ENCODE data around the gene RPL19. TPM values are rescaled to one million over a fixed set of nuclear protein-coding genes. Genes with fewer than 3 reads are reported as not detected.

Gene RPL19
- polyA plus RNA-seq, 1 donor (not counting 4 experiments of a cell fraction or from before 2014, with no cell fraction given): 1,957 TPM

GRCh38 chr17:39208136-39208535, 8.1 kb downstream of the RPL19 start:
- Histone ChIP-seq H3K27ac (ENCODE audit: control insufficient read depth, insufficient read depth, low read length) (no peak overlapping the region), H3K4me2 (ENCODE audit: control insufficient read depth, extremely low read depth, insufficient read depth, low read depth, low read length) (no peak overlapping the region), H3K4me1 (ENCODE audit: control insufficient read depth, extremely low read depth, insufficient read depth, low read length) (peaks cover 10% of the 10 kb centered on the region), H3K79me2 (ENCODE audit: control insufficient read depth, insufficient read depth, low read length) (no peaks in the 10 kb centered on the region), H3K36me3 (ENCODE audit: control insufficient read depth in 2 of 2, extremely low read depth in 1 of 2, insufficient read depth in 2 of 2, low read length in 2 of 2) (peaks cover 14 to 19% of the 10 kb centered on the region in 2 experiments), H3K9ac (ENCODE audit: control insufficient read depth, extremely low read depth, insufficient read depth, low read length) (no peak overlapping the region), H3K27me3 (ENCODE audit: control insufficient read depth, extremely low read depth, insufficient read depth, low read length) (peaks cover 41% of the 10 kb centered on the region), H3K9me1 (ENCODE audit: control insufficient read depth, extremely low read depth, insufficient read depth, low read length) (no peaks in the 10 kb centered on the region), H3K9me3 (ENCODE audit: control insufficient read depth, low read depth, low read length) (no peaks in the 10 kb centered on the region), H4K20me1 (ENCODE audit: control insufficient read depth, extremely low read depth, insufficient read depth, low read length) (peaks cover 4% of the 10 kb centered on the region), H3K4me3 (ENCODE audit: control insufficient read depth in 2 of 3, extremely low read depth in 1 of 3, insufficient read depth in 2 of 3, low read depth in 1 of 3, low read length in 3 of 3) (no peak overlapping the region), H2AFZ (ENCODE audit: control insufficient read depth, low read length) (no peak overlapping the region)
- dilution Hi-C loops (cut with MboI; ENCODE audit: extremely low pct_ligation_motif_present, low sequenced_read_pairs): no loop called here
- FAIRE-seq: no peak
- DNase-seq (ENCODE audit: low read depth, low spot score): no peak
- TF ChIP-seq, protein P1, sequence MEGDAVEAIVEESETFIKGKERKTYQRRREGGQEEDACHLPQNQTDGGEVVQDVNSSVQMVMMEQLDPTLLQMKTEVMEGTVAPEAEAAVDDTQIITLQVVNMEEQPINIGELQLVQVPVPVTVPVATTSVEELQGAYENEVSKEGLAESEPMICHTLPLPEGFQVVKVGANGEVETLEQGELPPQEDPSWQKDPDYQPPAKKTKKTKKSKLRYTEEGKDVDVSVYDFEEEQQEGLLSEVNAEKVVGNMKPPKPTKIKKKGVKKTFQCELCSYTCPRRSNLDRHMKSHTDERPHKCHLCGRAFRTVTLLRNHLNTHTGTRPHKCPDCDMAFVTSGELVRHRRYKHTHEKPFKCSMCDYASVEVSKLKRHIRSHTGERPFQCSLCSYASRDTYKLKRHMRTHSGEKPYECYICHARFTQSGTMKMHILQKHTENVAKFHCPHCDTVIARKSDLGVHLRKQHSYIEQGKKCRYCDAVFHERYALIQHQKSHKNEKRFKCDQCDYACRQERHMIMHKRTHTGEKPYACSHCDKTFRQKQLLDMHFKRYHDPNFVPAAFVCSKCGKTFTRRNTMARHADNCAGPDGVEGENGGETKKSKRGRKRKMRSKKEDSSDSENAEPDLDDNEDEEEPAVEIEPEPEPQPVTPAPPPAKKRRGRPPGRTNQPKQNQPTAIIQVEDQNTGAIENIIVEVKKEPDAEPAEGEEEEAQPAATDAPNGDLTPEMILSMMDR (optimal IDR thresholded peaks at IDR 0.05 in 1 of 3, IDR thresholded peaks at IDR 0.05 in 1 of 3, conservative IDR thresholded peaks at IDR 0.05 in 1 of 3; ENCODE audit: extremely low read depth in 1 of 3, insufficient read depth in 2 of 3, low read length in 3 of 3): no peak
- no peak for TF ChIP-seq EZH2 (IDR thresholded peaks at IDR 0.05; ENCODE audit: low read length)

DNA sequence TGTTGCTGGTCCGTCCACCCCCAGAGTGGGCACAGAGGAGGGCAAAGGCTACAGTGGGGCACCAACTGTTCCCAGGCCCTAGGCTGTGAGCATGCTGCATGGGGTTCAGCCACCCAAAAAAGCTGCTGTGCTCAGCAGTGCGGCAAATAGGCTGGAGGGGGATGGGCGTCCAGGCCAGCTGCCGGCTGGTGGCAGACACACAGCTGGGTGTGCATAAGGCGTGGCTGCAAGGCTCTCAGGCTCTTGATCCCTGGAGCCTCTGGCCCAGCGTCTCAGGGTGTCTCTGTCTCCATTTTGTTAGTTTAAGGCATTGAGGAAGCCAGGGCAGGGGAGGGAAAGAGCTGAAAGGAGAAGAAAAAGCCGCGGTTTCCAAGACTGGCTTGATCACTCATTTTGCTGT, 8.8 kb downstream of the RPL19 start:
- Histone ChIP-seq H3K9me1 (ENCODE audit: control insufficient read depth, extremely low read depth, insufficient read depth, low read length) (no peaks in the 10 kb centered on the region), H3K36me3 (ENCODE audit: control insufficient read depth in 2 of 2, extremely low read depth in 1 of 2, insufficient read depth in 2 of 2, low read length in 2 of 2) (peaks cover 8 to 13% of the 10 kb centered on the region in 2 experiments), H3K9me3 (ENCODE audit: control insufficient read depth, low read depth, low read length) (no peaks in the 10 kb centered on the region), H2AFZ (ENCODE audit: control insufficient read depth, low read length) (no peak overlapping the region), H3K4me1 (ENCODE audit: control insufficient read depth, extremely low read depth, insufficient read depth, low read length) (peaks cover 10% of the 10 kb centered on the region), H3K27me3 (ENCODE audit: control insufficient read depth, extremely low read depth, insufficient read depth, low read length) (peaks cover 44% of the 10 kb centered on the region), H3K27ac (ENCODE audit: control insufficient read depth, insufficient read depth, low read length) (no peak overlapping the region), H3K9ac (ENCODE audit: control insufficient read depth, extremely low read depth, insufficient read depth, low read length) (no peak overlapping the region), H3K79me2 (ENCODE audit: control insufficient read depth, insufficient read depth, low read length) (no peaks in the 10 kb centered on the region), H4K20me1 (ENCODE audit: control insufficient read depth, extremely low read depth, insufficient read depth, low read length) (peaks cover 4% of the 10 kb centered on the region), H3K4me2 (ENCODE audit: control insufficient read depth, extremely low read depth, insufficient read depth, low read depth, low read length) (peak overlapping the region; percentile 6), H3K4me3 (ENCODE audit: control insufficient read depth in 2 of 3, extremely low read depth in 1 of 3, insufficient read depth in 2 of 3, low read depth in 1 of 3, low read length in 3 of 3) (no peak overlapping the region)
- TF ChIP-seq EZH2 (IDR thresholded peaks at IDR 0.05; ENCODE audit: low read length): no peak
- TF ChIP-seq, protein P1 (optimal IDR thresholded peaks at IDR 0.05 in 1 of 3, IDR thresholded peaks at IDR 0.05 in 1 of 3, conservative IDR thresholded peaks at IDR 0.05 in 1 of 3; ENCODE audit: extremely low read depth in 1 of 3, insufficient read depth in 2 of 3, low read length in 3 of 3): no peak
- DNase-seq (ENCODE audit: low read depth, low spot score) (no peak), FAIRE-seq (no peak)
- dilution Hi-C loops (cut with MboI; ENCODE audit: extremely low pct_ligation_motif_present, low sequenced_read_pairs): no loop called here

Measured in keratinocyte (primary cell).